Loucy (cell line): ENCODE results near the gene FSIP1.

Experiments used
- H2AFZ ChIP-seq: fragments of 200-600 bp; sonication (generic); 2 replicates; pipeline ENCODE4 v1.6.0; 2016; ENCODE audit warnings: antibody characterized with exemption, mild to moderate bottlenecking, low read length, moderate library complexity
- H3F3A ChIP-seq: fragments of 200-600 bp; 2 replicates; pipeline ENCODE4 v1.6.0; 2016; ENCODE audit warnings: antibody characterized with exemption, low read depth, mild to moderate bottlenecking
- H3K27me3 ChIP-seq: fragments of 200-600 bp; sonication (generic); 2 replicates; pipeline ENCODE4 v1.6.1; 2014; ENCODE audit warnings: low read length, mild to moderate bottlenecking; ENCODE audit not compliant: insufficient read depth, poor library complexity, severe bottlenecking
- H3K36me3 ChIP-seq: fragments of 200-600 bp; sonication (generic); 2 replicates; pipeline ENCODE4 v1.6.1; 2016; ENCODE audit warnings: low read length; ENCODE audit not compliant: insufficient read depth
- H3K4me1 ChIP-seq: fragments of 200-600 bp; sonication (generic); 2 replicates; pipeline ENCODE4 v1.5.1; 2014; ENCODE audit warnings: low read length, mild to moderate bottlenecking; ENCODE audit not compliant: insufficient read depth, poor library complexity, severe bottlenecking
- H3K4me2 ChIP-seq: fragments of 200-600 bp; sonication (generic); 2 replicates; pipeline ENCODE4 v1.6.0; 2014; ENCODE audit warnings: antibody characterized with exemption, low read length, low read depth, mild to moderate bottlenecking; ENCODE audit not compliant: poor library complexity, severe bottlenecking
- H3K4me3 ChIP-seq: fragments of 200-600 bp; sonication (generic); 2 replicates; pipeline ENCODE4 v1.5.1; 2014; ENCODE audit warnings: low read length, mild to moderate bottlenecking, mixed read lengths; ENCODE audit not compliant: poor library complexity, severe bottlenecking
- H3K79me2 ChIP-seq: fragments of 200-600 bp; sonication (generic); 2 replicates; pipeline ENCODE4 v1.6.1; 2014; ENCODE audit warnings: low read length; ENCODE audit not compliant: insufficient read depth
- H3K9ac ChIP-seq: fragments of 200-600 bp; sonication (generic); 2 replicates; pipeline ENCODE4 v1.6.0; 2014; ENCODE audit warnings: mild to moderate bottlenecking, low read depth, low read length, moderate library complexity; ENCODE audit not compliant: poor library complexity, severe bottlenecking
- H3K9me2 ChIP-seq: fragments of 200-600 bp; sonication (generic); replicated peaks from 2 replicates; pipeline ENCODE4 v1.6.1; 2016; ENCODE audit warnings: low read depth, low read length, mixed read lengths
- H3K9me3 ChIP-seq: fragments of 200-600 bp; sonication (generic); 2 replicates; pipeline ENCODE4 v1.6.1; 2014; ENCODE audit warnings: mild to moderate bottlenecking, antibody characterized with exemption, low read length, low read depth; ENCODE audit not compliant: insufficient read depth
- H4K20me1 ChIP-seq: fragments of 200-600 bp; sonication (generic); 2 replicates; pipeline ENCODE4 v1.6.0; 2014; ENCODE audit warnings: antibody characterized with exemption, low read length, mild to moderate bottlenecking; ENCODE audit not compliant: insufficient read depth, poor library complexity, severe bottlenecking
- EZH2phosphoT487 ChIP-seq: fragments of 200-600 bp; IDR thresholded peaks from 2 replicates; pipeline ENCODE4 v1.6.1; 2018; ENCODE audit warnings: antibody characterized with exemption, mild to moderate bottlenecking, moderate library complexity, borderline replicate concordance
- TF ChIP-seq, protein P1 (sequence below): fragments of 200-600 bp; sonication (generic); conservative IDR thresholded peaks from 2 replicates; pipeline ENCODE4 v1.5.1; 2014; ENCODE audit warnings: mild to moderate bottlenecking, antibody characterized with exemption, low read length

Gene FSIP1

DNA sequence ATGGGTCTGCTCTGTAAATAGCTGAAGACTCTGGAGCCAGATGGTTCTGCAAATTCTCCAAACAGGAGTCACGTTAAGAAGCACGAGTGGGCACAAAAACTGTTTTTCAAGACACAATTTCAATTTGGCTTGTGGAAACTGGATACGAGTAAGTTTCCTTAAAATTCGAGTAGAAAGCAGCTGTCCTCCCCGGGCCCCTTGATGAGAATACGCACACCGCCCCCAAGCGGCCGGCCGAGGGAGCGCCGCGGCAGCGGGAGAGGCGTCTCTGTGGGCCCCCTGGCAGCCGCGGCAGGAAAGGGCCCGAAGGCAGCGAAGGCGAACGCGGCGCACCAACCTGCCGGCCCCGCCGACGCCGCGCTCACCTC, 202.5 kb downstream of the FSIP1 start:
- H3K4me3 ChIP-seq, result no peak overlapping the region
- H3K27me3 ChIP-seq, result no peaks in the 10 kb centered on the region
- H3K9me3 ChIP-seq, result no peaks in the 10 kb centered on the region
- no peaks in the 10 kb centered on the region for H3K79me2 ChIP-seq
- H2AFZ ChIP-seq, result no peak overlapping the region
- no peaks in the 10 kb centered on the region for H4K20me1 ChIP-seq
- TF ChIP-seq, protein P1, sequence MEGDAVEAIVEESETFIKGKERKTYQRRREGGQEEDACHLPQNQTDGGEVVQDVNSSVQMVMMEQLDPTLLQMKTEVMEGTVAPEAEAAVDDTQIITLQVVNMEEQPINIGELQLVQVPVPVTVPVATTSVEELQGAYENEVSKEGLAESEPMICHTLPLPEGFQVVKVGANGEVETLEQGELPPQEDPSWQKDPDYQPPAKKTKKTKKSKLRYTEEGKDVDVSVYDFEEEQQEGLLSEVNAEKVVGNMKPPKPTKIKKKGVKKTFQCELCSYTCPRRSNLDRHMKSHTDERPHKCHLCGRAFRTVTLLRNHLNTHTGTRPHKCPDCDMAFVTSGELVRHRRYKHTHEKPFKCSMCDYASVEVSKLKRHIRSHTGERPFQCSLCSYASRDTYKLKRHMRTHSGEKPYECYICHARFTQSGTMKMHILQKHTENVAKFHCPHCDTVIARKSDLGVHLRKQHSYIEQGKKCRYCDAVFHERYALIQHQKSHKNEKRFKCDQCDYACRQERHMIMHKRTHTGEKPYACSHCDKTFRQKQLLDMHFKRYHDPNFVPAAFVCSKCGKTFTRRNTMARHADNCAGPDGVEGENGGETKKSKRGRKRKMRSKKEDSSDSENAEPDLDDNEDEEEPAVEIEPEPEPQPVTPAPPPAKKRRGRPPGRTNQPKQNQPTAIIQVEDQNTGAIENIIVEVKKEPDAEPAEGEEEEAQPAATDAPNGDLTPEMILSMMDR, result peak; percentile 40
- TF ChIP-seq EZH2phosphoT487, result no peak
- H3K4me1 ChIP-seq, result peaks cover 2% of the 10 kb centered on the region
- no peaks in the 10 kb centered on the region for H3K9me2 ChIP-seq
- no peaks in the 10 kb centered on the region for H3K36me3 ChIP-seq
- no peak overlapping the region for H3K4me2 ChIP-seq
- no peaks in the 10 kb centered on the region for H3F3A ChIP-seq
- no peak overlapping the region for H3K9ac ChIP-seq

DNA sequence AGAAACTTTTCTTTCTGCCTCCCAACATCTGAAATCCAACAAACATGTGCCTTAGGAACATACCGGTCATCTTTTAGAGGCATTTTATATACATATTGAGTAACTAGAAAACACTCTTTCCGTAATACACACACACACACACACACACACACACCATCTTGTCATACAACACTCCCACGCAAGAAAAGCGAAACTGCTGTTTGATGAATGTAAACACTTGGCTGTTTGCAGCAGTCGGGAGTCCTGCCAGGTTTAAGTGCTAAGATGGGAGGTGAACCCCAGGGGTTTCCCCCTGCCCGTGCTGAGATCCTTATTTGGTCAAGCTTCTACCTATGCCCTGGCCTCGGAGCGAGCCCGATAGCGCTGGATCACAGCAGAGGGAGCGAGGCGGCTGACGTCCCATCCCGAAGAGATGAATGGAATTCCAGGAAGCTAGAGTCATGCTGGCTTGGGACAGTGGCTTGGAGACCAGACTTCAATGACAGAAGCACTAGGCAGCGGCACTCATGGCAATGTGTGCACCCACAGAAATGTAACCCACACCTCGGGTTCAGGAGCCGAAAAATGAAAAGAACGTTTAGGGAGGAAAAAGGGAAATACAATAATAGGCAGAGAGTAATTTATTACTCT, 203.0 kb downstream of the FSIP1 start:
- no peaks in the 10 kb centered on the region for H3F3A ChIP-seq
- no peaks in the 10 kb centered on the region for H3K79me2 ChIP-seq
- no peaks in the 10 kb centered on the region for H3K36me3 ChIP-seq
- no peak overlapping the region for H3K4me3 ChIP-seq
- H3K4me2 ChIP-seq, result no peak overlapping the region
- no peaks in the 10 kb centered on the region for H3K4me1 ChIP-seq
- no peaks in the 10 kb centered on the region for H3K9me2 ChIP-seq
- no peaks in the 10 kb centered on the region for H4K20me1 ChIP-seq
- no peak overlapping the region for H3K9ac ChIP-seq
- no peaks in the 10 kb centered on the region for H3K9me3 ChIP-seq
- H3K27me3 ChIP-seq, result no peaks in the 10 kb centered on the region
- no peak for TF ChIP-seq EZH2phosphoT487
- TF ChIP-seq, protein P1, result no peak
- H2AFZ ChIP-seq, result no peak overlapping the region

DNA sequence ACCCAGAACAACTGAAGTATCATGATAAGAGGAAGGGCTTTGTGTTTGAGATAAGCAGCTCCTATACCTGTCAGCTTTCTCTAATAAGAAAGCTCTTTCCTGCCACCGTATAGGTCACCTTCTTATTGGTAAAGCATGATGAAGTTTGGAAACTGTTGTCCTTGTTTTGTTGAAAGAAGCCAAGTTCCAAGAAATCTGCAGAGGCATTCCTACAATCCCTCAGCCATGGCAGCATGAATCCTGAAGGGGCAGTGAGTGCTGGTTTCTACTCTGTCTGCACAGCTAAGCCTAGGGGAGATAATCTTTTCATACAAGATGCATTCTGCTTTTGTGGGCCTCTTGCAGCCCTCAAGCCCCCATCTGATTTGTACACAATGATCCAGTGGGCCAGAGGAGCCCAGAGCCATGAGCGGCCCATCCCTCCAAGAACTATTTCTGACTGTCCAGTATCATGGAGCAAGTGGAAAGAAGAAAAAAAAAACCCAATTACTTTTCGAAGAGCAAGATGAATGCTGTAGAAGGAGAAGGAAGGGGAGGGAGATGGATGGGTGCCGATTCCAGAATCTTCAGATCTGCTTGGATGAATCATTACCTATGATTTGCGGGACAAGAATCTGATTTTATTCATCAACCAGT, 203.7 kb downstream of the FSIP1 start:
- Histone ChIP-seq H3K4me1 (no peaks in the 10 kb centered on the region), H3K79me2 (no peaks in the 10 kb centered on the region), H3K9me2 (no peaks in the 10 kb centered on the region), H4K20me1 (no peaks in the 10 kb centered on the region), H3K9me3 (no peaks in the 10 kb centered on the region), H3F3A (no peaks in the 10 kb centered on the region), H3K27me3 (no peaks in the 10 kb centered on the region), H3K36me3 (no peaks in the 10 kb centered on the region), H3K4me3 (no peak overlapping the region), H3K9ac (no peak overlapping the region), H2AFZ (no peak overlapping the region), H3K4me2 (no peak overlapping the region)
- TF ChIP-seq, protein P1, result no peak
- no peak for TF ChIP-seq EZH2phosphoT487
